NCI-H1105 (cell line): ENCODE data around the gene LRRC73.
"Not testable (repeated sequence)": the region's sequence is repeated elsewhere in the genome, so short reads cannot be mapped to it uniquely, and the experiment has no call there.

Experiments used
- DNase-seq: peaks from one replicate; lab custom pipeline; 2025; lab: John Stamatoyannopoulos, UW

Gene LRRC73, protein sequence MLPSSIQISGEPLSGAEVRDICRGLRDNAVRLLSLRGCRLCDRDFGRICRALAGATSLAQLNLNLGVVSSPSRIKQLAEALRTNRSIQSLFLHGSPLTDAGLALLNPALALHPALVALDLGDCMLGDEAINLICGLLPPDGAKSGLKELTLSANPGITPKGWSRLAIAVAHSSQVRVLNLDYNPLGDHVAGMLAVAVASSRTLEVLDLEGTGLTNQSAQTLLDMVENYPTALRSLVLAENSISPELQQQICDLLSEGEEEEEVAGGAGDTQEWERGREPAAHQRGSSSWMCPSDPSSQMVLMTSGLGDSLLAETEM

DNA sequence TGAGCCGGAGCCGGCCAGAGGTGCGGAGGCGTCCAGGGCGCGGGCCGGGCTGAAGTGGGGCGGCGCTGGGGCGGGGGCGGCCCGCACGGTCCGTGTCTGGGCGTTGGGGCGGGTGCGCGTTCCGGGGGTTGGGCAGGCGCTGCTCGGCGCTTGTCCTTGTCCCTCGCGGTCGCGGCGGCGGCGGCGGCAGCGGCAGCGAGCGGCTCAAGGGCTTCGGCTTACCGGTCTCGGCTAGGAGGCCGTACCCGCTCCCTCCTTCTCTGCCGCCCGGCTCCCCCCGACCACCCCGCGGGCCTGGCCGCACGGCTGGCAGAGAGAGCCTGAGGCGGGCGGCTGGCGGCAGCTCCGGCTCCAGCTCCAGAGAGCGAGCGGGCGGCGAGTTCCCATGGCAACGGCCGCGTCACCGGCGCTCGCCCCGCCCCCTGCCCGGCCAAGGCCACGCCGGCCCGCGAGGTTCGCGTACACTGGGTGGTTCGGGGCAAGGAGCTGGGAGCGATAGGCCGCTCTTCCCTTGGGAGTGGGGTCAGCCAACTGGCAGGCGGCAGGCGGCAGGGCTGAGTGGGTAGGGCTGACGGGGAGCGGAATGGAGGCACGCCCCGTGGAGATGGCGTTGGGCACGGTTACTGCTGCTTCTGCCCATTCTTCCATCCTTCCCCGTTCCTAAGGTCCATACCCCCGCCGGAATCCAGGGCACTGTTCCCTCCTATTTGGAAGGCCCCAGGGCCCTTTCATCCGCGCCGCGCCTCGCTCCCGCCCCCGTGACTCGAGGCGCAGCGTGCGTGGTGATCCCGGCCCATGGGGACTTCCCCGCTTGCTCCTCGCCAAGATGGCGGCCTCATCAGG lies at the start of gene LRRC73:
LRRC73 (minus strand) TSS at position 363 of the 843 bp plus-strand sequence. CDS start 561 bp downstream, outside the sequence.
- peak; percentile 86 for DNase-seq

DNA sequence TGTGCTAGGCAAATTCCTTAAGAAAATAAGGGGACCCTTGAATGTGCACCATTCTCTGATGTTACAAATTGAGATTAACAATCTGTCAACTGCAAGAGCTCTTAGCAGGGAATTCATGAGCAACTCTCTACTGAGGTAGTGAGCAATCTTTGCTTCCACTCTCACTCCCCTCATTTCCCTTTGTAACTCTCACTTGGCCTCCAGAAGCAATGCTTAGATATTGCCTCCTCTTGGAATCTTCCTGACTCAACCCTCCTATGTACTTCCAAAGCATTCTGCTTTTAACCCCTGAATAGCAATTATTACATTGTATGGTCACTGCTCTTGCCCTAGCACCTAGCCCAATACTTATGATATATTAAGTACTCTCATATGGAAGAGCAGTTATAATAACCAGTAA lies 49.2 kb upstream of the LRRC73 start:
- DNase-seq = no peak

DNA sequence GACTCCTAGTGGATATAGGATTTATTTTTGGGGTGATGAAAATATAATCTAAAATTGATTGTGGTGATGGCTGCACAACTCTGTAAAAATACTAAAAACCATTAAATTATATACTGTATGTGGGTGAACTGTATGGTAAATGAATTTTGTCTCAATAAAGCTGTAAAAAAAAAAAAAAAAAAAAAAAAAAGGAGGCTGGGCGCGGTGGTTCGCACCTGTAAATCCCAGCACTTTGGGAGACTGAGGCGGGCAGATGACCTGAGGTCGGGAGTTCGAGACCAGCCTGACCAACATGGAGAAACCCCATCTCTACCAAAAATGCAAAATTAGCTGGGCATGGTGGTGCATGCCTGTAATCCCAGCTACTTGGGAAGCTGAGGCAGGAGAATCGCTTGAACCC lies 47.5 kb upstream of the LRRC73 start:
- not testable (repeated sequence) for DNase-seq

DNA sequence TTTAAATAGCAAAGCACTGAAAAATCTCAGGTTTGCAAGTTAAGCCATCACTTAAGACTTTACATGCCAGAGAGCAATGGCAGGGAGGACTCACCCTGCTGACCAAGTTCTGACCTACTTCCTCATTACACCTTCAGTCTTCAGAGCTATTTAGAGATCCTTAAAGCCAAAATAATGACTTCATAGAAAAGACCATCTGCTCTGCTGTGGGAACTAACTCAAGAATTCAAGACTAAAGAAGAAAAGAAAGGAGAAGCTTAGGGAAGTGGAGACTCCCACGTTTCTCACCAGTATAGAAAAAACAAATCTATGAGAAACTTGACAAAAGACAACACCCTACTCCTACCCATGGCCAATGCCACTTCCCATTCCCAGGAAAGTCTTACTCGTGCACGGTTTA lies 37.1 kb upstream of the LRRC73 start:
- no peak for DNase-seq

DNA sequence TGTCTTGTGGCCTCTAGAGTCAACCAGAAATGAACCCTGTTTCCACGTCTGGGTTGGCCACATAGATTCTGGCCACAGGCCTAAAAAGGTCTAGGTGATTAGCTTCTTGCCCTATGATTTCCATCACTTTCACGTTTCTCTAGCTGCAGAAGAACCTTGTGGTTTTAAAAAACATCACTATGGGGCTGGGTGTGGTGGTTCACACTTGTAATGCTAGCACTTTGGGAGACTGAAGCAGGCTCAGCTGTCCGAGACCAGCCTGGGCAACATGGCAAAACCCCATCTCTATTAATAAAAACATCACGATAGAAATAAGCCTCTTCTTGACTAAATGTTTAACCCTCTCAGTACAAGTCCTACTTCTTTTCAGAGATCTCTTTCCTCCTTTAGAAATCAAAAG lies 34.3 kb upstream of the LRRC73 start:
- DNase-seq = no peak

DNA sequence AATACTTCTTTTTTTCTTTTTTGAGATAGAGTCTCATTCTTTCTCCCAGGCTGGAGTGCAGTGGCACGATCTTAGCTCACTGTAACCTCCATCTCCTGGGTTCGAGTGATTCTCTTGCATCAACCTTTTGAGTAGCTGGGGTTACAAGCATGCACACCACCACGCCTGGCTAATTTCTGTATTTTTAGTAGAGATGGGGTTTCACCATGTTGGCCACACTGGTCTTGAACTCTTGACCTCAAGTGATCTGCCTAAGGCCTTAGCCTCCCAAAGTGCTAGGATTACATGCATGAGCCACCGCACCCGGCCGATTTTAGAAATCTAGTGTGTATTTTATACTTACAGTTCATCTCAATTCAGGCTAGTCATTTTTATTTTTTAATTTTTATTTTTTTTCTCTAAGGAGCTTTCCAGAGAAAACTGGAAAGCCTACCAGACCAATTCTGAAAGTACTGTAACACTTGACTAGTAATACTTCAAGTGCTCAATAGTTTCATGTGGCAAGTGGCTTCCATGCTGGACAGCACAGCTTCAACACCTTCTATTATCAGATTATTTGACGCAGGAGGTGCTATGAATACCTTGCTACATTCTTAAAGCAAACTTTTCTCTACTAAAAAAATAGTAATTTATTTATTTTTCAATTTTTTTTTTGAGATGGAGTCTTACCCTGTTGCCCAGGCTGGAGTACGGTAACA lies 31.8 kb upstream of the LRRC73 start:
- DNase-seq = no peak

DNA sequence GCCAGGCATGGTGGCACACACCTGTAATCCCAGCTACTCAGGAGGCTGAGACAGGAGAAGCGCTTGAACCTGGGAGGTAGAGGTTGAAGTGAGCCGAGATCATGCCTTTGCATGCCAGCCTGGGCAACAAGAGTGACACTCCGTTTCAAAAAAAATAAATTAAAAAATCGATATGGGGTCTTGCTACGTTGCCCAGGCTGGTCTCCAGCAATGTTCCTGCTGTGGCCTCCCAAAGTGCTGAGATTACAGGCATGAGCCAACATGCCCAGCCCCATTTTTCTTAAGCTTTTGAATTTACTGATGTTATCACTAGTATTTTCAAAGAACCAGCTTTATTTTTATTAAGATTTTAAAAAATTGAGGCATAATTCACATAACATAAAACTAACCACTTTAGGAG lies 30.4 kb upstream of the LRRC73 start:
- DNase-seq = no peak

DNA sequence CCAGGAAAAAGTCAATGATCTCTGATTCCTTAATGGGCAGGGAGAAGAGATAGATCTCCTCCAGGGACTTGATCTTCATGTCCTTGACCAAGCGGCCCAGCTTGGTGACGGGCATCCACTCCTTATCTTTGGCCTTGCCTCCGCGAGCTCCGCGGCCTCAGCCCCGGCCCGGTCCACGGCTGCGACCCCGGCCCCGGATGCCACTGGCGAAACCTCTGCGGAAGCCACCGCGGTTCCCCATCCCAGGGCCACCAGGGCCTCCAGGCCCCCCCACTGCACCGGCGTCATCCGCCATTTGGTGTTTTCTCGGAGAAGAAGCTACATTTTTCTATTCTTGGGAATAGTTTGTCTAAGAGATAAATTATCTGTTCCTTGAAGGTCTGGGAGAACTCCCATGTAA lies 29.3 kb upstream of the LRRC73 start:
- DNase-seq = not testable (repeated sequence)

DNA sequence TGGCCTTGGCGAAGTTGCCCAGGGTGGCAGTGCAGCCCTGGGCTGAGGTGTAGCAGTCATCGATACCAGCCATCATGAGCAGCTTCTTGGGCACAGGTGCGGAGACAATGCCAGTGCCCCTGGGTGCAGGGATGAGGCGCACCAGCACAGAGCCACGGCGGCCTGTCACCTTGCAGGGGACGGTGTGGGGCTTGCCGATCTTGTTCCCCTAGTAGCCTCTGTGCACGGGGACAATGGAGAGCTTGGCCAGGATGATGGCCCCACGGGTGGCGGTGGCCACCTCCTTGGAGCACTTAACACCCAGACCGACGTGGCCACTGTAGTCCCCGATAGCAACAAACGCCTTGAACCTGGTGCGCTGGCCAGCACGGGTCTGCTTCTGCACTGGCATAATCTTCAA lies 28.8 kb upstream of the LRRC73 start:
- not testable (repeated sequence) for DNase-seq

DNA sequence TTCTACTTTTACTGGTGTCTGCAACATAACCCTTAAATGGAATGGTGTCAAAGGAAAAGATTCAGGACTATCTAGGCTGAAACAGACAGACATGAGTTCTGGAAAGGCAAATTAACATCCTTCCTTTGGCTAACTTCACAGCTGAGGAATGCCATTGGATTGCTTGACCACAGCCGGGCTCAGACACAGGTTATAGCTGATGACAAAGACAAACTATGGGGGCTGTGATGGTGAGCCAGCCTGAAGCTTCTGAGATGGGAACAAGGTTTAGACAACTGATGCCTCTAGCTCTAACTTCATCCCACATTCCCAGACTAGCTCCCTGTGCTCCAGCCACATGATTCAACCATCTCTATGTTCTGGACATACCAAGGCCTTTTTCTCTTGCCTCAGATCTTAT lies 22.1 kb upstream of the LRRC73 start:
- no peak for DNase-seq

DNA sequence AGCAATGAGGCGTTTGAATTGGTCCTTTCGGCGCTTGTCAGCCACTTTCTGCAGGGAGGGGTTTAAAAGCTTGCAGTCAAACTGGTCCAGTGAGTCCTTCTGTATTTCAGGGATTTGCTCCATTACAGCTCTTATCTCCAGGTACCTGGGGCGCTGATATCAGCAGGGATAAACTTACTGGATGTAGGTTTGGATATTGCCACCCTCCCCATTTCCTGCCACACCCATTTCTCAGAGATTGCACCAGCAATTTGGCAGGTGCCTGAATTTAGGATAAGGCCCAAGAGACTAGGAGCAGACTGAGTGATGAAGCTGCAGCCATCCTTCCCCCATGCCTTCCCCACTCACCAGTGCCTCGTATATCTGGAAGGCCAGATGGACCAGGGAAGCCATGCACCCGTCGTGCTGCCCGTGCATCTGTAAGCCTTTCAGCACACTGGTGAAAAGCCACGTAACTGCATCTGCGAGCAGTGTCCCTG lies 14.4 kb upstream of the LRRC73 start:
- DNase-seq = no peak

DNA sequence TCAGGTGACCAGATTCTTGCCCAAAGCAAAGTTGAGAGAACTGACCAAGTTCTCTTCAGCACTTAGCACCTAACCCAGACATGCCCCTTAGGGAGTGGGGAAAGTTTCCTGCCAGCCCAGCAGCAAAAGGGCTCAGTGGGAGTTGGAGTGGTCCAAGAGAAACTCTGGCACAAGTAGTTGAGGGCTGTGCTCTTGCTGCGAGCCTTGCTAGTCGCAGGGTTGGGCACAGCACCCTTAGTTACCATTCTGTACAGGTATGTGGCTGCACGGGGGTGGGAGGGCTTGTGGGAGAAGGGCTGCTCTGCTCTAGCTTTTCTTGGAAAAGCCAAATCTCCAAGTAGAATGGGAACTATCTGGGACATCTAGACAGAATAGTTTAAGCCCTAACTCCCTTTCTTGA lies 13.1 kb upstream of the LRRC73 start:
- no peak for DNase-seq

DNA sequence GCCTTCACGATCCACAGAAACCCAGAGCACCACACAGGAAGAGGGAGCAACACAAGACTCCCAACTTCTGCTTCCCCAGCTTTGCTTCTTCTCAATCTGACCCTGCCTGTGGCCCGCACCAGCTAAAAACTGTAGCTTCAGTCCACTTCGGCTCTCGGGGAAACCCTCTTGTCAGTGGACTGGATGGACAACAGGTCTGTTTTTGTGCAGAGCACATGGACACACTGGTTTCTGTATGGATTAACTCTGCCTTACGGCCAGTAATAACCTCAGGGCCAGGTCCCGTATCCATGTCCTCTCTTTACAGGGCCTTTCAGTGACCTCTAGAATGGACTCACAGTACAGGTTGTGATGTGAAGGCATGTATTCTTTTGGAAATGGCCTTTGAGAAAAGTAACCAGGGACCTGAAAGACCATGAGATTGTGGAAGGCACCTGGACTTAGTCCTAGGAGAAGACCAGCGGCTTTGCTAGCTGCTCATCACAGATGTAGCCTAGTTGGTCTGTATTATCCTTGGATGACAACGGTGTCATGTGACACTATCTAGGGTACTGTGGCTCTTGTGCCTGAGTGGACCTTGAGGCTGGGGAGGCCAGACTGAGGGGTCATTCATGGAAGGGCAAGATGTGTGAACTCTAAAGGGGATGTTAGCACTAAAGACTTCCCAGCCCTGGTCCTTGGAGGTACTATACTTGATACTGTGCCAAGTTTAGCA lies 12.6 kb upstream of the LRRC73 start:
- no peak for DNase-seq

DNA sequence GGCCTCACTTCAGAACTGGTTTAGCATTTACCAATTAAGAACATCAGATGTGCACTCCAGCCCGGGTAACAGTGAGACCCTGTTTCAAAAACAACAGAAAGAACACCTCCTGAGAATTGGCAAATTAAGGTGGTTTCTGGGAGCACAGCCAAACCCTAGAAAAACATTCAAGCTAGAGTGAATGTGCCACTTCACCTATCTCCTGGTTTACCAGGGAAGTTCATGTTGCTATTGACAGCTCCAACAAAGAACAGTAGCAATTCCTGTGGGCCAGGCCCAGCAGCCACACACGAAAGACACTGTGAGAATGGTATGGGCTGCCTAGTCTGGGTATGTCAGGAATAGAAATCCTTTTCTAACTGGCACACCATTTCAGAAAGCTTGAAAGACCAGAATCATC lies 11.7 kb upstream of the LRRC73 start:
- peak; percentile 9 for DNase-seq

DNA sequence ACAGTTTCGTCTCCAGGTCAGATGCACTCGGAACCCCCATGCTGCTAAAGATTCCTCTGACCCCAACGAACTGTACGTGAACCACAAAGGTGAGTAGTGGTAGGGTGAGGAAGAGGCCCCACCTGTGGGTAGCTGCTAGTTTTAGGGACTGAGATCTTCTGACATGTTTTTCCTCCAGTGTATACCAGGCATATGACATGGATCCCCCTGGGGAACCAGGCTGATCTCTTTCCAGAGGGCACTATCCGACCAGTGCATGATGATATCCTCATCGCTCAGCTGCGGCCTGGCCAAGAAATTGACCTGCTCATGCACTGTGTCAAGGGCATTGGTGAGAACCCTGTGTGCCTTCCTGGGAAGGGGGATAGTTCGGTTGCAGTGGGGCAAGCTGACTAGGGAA lies 10.0 kb upstream of the LRRC73 start:
- DNase-seq = no peak

DNA sequence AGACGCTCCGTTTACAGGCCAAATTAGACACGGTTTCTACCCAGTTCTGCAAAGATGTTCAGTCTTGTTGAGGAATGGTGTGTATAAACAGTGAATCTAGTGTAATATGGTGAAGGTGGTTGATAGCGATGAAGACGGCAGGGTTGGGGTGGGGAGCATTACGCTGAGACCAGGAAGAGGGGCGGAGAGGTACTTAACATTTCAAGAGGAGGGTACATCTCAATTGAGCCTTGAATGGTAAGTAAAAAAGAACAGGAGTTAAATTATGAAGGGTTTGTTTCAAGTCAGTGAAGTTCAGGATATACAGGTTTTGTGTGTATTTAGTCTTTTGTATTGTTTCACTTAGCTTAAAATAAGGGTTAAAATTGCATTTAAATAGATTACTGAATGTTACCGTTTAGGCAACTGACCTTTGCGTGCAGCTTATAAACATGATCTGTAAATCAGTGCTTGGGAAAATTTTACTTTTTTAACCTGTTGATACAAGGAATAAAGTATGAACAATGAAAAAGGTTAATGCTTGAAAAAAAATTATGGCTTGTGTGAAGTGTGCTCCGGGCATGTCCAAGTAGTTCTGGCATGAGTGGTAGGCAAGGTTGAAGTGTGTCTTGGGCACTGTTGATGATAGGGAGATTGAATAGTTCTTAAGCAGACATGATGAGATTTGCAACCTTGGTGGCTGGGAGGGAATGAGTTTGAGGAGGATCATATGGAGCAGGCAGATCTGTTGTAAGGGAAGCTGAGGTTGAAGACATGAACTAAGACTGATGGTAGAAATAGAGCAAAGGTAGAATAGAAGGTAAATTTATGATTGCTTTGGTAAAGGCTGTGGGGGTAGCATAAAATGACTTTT lies 7.6 kb upstream of the LRRC73 start:
- DNase-seq = no peak

DNA sequence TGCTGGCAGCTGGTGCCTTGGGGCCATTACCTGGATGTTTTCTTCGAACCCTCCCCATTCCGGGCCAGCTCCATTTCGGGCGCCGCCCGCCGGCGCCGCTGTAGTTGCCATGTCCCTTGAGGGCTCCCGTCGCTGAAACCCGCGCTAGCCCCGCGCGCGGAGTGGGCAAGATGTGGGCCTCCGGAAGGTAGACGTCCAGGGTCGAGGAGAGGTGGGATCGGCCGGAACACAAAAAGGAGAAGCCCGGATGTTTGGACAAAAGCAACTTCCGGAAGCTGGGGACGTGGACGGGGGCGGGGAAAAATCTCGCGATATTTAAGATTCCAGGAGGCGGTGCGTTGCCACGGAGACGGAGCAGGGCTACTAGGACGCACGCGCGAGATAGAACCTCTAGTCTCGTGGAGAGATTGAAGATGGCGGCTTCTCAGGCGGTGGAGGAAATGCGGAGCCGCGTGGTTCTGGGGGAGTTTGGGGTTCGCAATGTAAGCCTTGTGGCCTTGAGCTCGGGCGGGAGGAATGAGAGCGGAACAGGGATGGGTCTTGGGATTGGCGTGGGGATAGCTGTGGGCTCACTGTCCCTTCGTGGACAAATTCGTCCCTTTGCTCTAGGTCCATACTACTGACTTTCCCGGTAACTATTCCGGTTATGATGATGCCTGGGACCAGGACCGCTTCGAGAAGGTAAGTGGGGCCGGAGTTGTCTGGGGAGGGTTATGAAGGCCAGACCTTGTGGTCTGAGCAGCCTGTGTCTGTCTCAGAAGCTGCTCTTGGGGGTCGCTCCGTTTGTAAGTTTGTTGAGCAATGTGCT lies 6.8 kb upstream of the LRRC73 start, which contains the start of the genes POLR1C and YIPF3:
POLR1C (plus strand) TSS at position 393 of the 808 bp plus-strand sequence; CDS start at position 414, 21 bp downstream.
YIPF3 (minus strand) TSS at position 230 of the 808 bp plus-strand sequence; CDS start at position 111, 119 bp downstream.
- peak; percentile 99 for DNase-seq

DNA sequence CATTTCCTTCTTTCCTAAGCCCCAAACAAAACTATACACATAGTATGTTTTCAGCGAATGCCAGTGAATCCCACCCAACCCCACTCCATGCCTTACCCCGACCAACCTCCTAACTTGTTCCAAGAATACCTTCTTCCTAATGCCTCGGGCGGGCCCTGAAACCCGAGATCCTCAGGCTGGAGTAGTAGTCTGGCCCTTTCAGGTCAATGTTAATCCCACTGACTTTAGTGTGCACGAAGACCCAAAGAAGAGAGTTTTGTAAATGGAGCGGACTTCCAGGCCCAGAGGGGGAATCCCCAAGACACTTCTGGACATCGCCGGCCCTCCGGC lies 6.2 kb upstream of the LRRC73 start:
- DNase-seq = no peak

DNA sequence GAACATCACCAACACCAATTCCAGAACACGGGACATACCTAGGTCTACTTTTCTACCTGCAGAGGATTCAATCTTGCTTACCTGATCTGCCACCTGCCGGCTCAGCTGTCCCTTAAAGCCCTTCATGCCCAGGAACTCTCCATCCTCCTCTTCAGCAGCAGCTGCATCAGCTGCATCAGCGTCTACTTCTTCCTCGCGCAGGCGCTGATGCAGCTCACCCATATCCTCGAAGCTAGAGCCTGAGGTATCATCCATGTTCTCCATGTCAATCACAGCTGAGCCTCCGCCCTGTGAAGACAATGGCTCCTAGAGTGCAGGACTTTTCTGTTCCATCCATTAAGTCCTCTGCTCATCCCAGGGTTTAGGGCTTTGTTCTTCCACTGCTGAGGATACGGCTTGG lies 5.7 kb upstream of the LRRC73 start:
- DNase-seq = no peak

DNA sequence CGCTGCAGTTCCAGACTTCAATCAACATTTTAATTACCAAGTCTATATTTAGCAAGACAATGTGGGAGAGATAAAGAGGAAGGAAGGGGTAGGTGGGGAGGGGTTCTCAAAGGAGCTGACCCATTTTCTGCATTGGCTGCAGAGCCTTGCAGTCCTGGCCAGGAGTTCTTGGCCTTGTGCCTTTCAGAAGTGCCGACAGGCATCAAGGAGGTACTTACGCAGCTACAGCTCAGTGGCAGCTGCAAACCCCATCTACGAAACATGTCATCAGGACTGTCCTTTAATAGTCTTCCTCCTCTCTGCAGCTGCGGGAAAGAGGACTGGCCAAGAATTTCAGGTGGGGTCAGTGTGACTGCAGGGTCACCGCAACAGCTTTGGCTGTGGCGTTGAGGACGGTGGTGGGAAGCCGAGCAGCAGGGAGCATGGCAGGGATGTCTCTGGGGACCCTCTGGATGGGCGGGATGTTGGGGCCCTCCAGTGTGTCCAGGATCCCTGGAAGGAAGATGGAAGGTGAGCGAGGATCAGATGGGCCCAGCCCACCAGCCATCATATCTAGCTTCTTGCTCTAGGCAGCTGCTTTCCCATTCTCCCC lies 1.8 kb upstream of the LRRC73 start:
- no peak for DNase-seq
